ENCODE measurements around the gene B3GALT5. TPM values are rescaled to one million over a fixed set of nuclear protein-coding genes. Genes with fewer than 3 reads are reported as not detected.

The B3GALT5 gene
- total and polyA plus RNA-seq, 10 donors = 0.02 to 0.34 (median 0.13) TPM; not detected in 1

DNA sequence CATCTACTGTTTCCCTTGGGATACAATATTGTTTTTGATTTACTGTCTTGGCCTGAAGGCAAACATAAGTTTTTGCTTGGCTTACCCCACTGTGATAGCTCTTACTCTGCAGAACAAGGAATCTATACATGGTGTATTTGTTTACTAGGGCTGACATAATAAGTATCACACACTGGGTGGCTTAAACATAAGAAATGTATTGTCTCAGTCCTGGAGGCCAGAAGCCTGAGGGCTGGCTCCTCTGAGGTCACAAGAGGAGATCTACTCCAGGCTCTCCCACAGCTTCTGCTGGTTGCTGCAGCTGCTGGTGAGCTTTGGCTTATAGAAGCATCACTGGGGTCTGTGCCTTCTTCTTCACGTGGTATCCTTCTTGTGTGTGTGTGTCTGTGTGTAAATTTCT is 101.6 kb downstream of the B3GALT5 start:
- TF ChIP-seq, protein P1, sequence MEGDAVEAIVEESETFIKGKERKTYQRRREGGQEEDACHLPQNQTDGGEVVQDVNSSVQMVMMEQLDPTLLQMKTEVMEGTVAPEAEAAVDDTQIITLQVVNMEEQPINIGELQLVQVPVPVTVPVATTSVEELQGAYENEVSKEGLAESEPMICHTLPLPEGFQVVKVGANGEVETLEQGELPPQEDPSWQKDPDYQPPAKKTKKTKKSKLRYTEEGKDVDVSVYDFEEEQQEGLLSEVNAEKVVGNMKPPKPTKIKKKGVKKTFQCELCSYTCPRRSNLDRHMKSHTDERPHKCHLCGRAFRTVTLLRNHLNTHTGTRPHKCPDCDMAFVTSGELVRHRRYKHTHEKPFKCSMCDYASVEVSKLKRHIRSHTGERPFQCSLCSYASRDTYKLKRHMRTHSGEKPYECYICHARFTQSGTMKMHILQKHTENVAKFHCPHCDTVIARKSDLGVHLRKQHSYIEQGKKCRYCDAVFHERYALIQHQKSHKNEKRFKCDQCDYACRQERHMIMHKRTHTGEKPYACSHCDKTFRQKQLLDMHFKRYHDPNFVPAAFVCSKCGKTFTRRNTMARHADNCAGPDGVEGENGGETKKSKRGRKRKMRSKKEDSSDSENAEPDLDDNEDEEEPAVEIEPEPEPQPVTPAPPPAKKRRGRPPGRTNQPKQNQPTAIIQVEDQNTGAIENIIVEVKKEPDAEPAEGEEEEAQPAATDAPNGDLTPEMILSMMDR (IDR thresholded peaks at IDR 0.05 in 8 of 11, conservative IDR thresholded peaks at IDR 0.05 in 3 of 11) = no peak
- no peak overlapping the region for H3K27ac ChIP-seq
- no peak overlapping the region for H3K4me3 ChIP-seq
- H3K4me1 ChIP-seq = no peaks in the 10 kb centered on the region
- H3K36me3 ChIP-seq = no peaks in the 10 kb centered on the region
- no peak for DNase-seq
- H3K9me3 ChIP-seq = no peaks in the 10 kb centered on the region
- 57 to 96% (median 82%) methylated on average over 1 of the region's 1 CpG for WGBS, 5 donors
- peaks cover 0 to 24% (median 0%) of the 10 kb centered on the region in 7 donors for H3K27me3 ChIP-seq (replicated peaks in 1 of 7)
- intact Hi-C loops (cut with DNase I; ENCODE audit: low total_unique reads) = loop anchor here (2.0 kb wide), 1 partner anchor 194 kb away; no protein-coding TSS in a partner anchor

GRCh38 chr21:39715804-39716397 is 103.2 kb downstream of the B3GALT5 start:
- Histone ChIP-seq H3K9me3 (no peaks in the 10 kb centered on the region), H3K27ac (no peak overlapping the region), H3K36me3 (no peaks in the 10 kb centered on the region), H3K4me3 (no peak overlapping the region), H3K4me1 (no peaks in the 10 kb centered on the region), H3K27me3 (replicated peaks in 1 of 7) (peaks cover 0 to 24% (median 0%) of the 10 kb centered on the region in 7 donors)
- no peak for DNase-seq
- intact Hi-C loops (cut with DNase I; ENCODE audit: low total_unique reads) = loop anchor here (2.0 kb wide), 1 partner anchor 195 kb away; no protein-coding TSS in a partner anchor
- TF ChIP-seq POLR2AphosphoS5 (IDR thresholded peaks at IDR 0.05) = no peak
- TF ChIP-seq, protein P1 (IDR thresholded peaks at IDR 0.05 in 8 of 11, conservative IDR thresholded peaks at IDR 0.05 in 3 of 11) = peak in 9 of 11 experiments; percentile 8 to 66 (median 60)
- 32 to 42% (median 35%) methylated on average over 10 of the region's 10 CpGs for WGBS, 5 donors

GRCh38 chr21:39720126-39720778 is 107.5 kb downstream of the B3GALT5 start:
- H3K36me3 ChIP-seq = no peaks in the 10 kb centered on the region
- DNase-seq = no peak
- intact Hi-C loops (cut with DNase I; ENCODE audit: low total_unique reads) = no loop called here
- H3K27ac ChIP-seq = no peak overlapping the region
- peaks cover 0 to 10% (median 0%) of the 10 kb centered on the region in 7 donors for H3K27me3 ChIP-seq (replicated peaks in 1 of 7)
- no peak overlapping the region for H3K4me3 ChIP-seq
- no peaks in the 10 kb centered on the region for H3K4me1 ChIP-seq
- TF ChIP-seq POLR2AphosphoS5 (IDR thresholded peaks at IDR 0.05) (no peak), POLR2A (IDR thresholded peaks at IDR 0.05) (no peak)
- TF ChIP-seq, protein P1 (IDR thresholded peaks at IDR 0.05 in 8 of 11, conservative IDR thresholded peaks at IDR 0.05 in 3 of 11) = no peak
- WGBS, 5 donors = 73 to 82% (median 75%) methylated on average over 5 of the region's 5 CpGs
- peaks cover 0 to 7% (median 0%) of the 10 kb centered on the region in 8 donors for H3K9me3 ChIP-seq

- H3K27me3 ChIP-seq (replicated peaks in 1 of 7) = peaks cover 0 to 5% (median 0%) of the 10 kb centered on the region in 7 donors
- intact Hi-C loops (cut with DNase I; ENCODE audit: low total_unique reads) = no loop called here
- no peak for TF ChIP-seq POLR2AphosphoS5 (IDR thresholded peaks at IDR 0.05)
- TF ChIP-seq, protein P1 (IDR thresholded peaks at IDR 0.05 in 8 of 11, conservative IDR thresholded peaks at IDR 0.05 in 3 of 11) = no peak
- TF ChIP-seq POLR2A (IDR thresholded peaks at IDR 0.05) = no peak
- peaks cover 0 to 7% (median 0%) of the 10 kb centered on the region in 8 donors for H3K9me3 ChIP-seq
- H3K27ac ChIP-seq = no peak overlapping the region
- WGBS, 5 donors = 83 to 95% (median 90%) methylated on average over 1 of the region's 1 CpG
- no peak for DNase-seq
- H3K36me3 ChIP-seq = no peaks in the 10 kb centered on the region
- no peaks in the 10 kb centered on the region for H3K4me1 ChIP-seq
- H3K4me3 ChIP-seq = no peak overlapping the region
These were observed 109.1 kb downstream of the B3GALT5 start for GRCh38 chr21:39721885-39722284.

Data from spleen (tissue), 11 donors.